HG03045 (cell line): ENCODE measurements around the gene ATOSB.

Experiments used
- ATAC-seq: cut with Tn5 transposase; IDR thresholded peaks from one replicate; pipeline ENCODE4 v1.9.1; 2021; ENCODE audit warnings: mild to moderate bottlenecking, moderate library complexity; ENCODE audit not compliant: unreplicated experiment

ATOSB gene

GRCh38 chr9:35096035-35096849 is 19.4 kb downstream of the ATOSB start, which contains the start of gene PIGO:
Gene PIGO (minus strand): TSS chr9:35096591. CDS start chr9:35095565, 1,026 bp downstream.
- peak; percentile 93 for ATAC-seq

GRCh38 chr9:35091536-35091935 is 24.1 kb downstream of the ATOSB start:
- no peak for ATAC-seq

DNA sequence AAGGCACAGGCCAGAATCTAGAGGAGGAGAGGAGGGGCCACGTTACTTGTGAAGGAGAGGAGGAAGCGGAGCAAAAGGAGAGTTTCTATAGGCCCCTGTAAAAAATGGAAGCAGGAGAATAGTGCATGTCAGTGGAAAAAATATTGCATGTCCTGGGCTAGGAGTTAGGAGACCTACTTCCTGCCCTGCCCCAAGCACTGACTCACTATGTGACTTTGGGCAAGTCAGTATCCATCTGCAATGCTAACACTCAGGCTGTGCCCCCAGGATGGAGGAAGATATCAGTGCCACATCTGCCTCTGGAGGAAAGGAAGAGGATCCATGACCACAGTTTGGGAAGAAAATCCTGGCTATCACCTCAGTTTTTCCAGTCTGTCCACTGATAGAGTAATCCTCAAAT is 26.2 kb downstream of the ATOSB start:
- no peak for ATAC-seq

DNA sequence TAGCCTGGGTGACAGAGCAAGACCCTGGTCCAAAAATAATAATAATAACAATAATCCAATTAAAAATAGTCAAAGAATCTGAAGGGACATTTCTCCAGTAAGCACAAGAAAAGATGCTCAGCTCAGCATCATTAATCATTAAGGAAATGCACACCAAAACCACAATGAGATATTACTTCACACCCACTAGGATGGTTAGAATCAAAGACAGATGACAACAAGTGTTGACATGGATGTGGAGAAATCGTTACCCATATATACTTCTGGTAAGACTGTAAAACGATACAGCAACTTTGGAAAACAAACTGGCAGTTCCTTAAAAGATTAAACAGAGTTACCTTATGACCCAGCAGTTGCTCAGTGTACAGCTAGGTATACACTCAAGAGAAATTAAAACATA is 30.6 kb downstream of the ATOSB start:
- no peak for ATAC-seq

DNA sequence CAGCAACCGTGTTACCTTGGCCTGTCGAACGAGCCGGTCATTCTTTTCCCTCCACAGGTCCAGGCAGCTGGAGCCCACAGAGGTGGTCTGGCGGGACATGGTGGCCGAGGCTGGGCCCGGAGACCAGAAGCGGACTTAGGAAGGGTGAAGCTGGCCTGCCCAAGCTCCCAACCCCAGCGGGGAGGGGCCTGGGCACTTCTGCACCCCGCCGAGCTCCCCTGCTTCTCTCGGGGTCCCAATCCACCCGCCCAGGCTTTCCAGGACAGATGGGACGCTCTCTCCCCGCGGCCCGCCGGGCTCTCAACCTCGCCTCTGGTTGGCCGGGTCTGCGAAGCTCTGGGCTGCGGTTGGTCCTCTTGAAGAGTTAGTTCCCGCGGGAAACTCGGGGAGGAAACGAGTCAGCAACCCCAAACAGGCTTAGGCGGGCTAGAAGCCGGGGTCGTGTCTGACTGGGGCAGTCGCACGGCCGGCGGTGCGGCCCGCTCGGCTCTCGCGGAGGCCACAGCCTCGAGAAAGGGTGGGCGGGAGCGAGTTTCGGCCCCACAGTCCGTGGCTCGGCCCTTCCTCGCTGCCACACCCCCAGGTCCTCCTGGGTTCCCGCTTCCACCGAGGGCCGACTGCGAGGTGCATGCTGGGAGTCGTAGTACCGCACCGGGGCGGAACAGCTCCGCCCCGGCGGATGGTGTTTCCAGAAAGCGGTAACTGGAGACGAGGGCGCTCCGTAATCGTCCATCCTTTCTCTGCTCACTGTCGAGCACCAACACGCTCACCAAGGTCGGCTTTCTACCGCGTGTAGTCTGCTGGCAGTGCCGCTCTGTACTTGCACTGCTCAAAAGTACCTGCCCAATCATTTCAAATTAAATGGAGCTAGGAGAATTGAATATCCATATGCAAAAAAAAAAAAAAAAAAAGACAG is 36.0 kb downstream of the ATOSB start, which contains the start of gene FANCG:
TSS of gene FANCG (minus strand) at position 517 of the 916 bp plus-strand sequence. CDS start at position 99, 418 bp downstream.
- peak; percentile 90 for ATAC-seq

- no peak for ATAC-seq
Observed at GRCh38 chr9:35079041-35079425, 36.6 kb downstream of the ATOSB start.

DNA sequence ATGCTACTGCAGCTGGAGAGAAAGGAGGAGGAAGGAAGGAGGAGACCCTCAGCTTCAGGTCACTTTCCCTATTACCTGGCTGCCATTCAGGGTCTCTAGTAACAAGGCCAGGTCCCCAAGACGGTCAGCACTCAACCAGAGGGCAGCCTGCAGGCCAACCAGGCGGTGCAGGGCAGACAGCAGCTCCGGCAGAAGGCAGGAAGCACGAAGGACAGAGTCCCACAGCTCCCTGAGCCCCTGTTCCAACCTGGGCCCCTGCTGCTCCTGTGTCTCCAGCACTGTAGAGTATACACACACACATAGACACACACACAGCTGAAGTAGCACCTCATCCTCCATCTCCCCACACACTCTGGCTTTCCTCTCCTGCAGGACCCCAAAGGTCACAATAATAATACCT is 37.6 kb downstream of the ATOSB start:
- ATAC-seq = no peak

GRCh38 chr9:35076848-35077247 is 38.8 kb downstream of the ATOSB start:
- ATAC-seq = no peak

GRCh38 chr9:35075358-35075757 is 40.3 kb downstream of the ATOSB start:
- ATAC-seq = no peak

- ATAC-seq = no peak
Observed at GRCh38 chr9:35074791-35075190, 40.9 kb downstream of the ATOSB start.

GRCh38 chr9:35074141-35074540 is 41.5 kb downstream of the ATOSB start:
- no peak for ATAC-seq

- ATAC-seq = no peak
Observed at GRCh38 chr9:35073279-35073612, 42.4 kb downstream of the ATOSB start.

- peak; percentile 89 for ATAC-seq
Observed at GRCh38 chr9:35072461-35073278, 43.0 kb downstream of the ATOSB start, which contains the start of gene VCP. Gene VCP (minus strand): TSS chr9:35072625. CDS start chr9:35072353, 272 bp downstream.

- peak; percentile 51 for ATAC-seq
Observed at GRCh38 chr9:35071814-35072460, 43.7 kb downstream of the ATOSB start.

DNA sequence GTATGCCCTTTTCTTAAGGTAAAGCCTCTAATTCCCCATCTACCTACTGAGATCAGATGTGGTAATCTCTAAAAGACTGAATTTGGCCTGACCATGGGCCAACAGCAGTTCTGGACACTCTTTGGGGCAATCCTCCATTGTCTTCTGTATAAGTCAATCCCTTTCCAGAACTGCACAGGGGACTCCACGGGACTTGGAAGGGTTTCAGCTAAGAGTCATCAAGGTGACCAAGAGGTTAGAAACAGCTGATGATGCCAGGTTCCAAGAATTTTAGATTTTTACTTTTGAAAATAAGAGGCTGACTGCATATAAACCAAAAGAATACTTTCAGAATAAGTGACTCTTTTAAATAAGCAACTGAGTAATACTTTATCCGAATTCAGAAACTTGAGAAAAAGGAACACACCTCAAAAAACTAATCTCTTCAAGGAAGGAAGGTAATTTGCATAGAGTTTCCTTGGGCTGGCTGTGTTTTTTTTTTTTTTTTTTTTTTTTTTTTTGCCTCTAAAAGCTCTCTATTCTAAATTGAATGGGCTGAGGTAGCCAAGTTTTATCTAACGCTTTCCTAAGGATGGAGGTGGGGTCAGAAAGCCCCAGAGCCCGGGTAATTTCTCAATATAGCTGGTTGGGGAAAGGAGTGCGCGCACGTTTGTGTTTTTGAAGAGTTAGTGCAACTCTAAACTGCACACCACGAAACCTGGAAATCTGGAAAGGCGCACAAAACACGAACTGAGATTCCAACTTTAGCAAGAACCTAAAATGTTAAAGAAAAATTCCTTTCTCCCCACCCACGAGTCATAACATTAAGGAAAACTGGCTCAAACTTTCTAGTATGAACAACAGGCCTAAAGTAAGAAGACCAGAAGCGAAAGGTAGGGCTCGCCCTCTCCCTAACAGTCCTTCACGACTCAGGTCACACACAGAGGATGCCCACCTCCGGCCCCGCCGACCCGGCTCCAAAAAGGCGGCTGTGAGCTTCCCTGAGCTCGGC is 44.5 kb downstream of the ATOSB start:
- ATAC-seq = no peak

- ATAC-seq = no peak
Observed at GRCh38 chr9:35069020-35069419, 46.6 kb downstream of the ATOSB start.

DNA sequence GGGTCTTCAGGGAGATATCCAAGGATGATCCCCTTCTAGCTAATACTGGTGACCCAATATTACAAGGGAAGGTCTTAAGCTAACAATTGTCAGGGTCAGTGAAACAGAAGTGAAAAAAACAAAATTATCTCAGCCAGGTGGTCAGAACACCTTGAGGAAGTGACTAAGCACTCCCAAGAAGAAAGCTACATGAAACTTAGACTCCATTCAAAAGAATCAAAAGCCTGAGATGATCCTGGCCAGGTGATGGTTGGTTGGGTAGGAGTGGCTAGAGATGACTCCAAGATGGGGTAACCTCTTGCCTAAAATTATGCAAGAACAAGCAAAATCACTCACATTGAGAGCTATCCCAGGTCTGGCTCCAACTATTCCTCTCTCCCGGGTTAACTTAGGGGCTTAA is 48.6 kb downstream of the ATOSB start:
- no peak for ATAC-seq

GRCh38 chr9:35060548-35061207 is 55.0 kb downstream of the ATOSB start:
- ATAC-seq = no peak

DNA sequence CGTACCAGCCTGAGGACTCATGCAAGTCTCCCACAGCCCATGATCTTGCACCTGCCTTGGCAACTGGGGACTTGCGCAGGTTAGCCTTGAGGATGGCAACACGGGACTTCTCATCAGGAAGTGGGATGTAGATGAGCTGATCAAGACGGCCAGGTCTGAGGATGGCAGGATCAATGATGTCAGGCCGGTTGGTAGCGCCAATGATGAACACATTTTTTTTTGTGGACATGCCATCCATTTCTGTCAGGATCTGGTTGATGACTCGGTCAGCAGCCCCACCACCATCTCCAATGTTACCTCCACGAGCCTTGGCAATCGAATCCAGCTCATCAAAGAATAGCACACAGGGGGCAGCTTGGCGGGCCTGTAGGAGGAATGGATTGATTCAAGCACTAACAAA is 56.2 kb downstream of the ATOSB start:
- ATAC-seq = no peak
